HG03520 (cell line): ENCODE measurements around the gene SPDYE1.

ENCODE experiments used
- ATAC-seq: cut with Tn5 transposase; IDR thresholded peaks from one replicate; pipeline ENCODE4 v1.9.1; 2021; ENCODE audit warnings: mild to moderate bottlenecking, moderate library complexity; ENCODE audit not compliant: unreplicated experiment

Gene SPDYE1

GRCh38 chr7:44042221-44042620 lies 44.5 kb downstream of the SPDYE1 start:
- ATAC-seq, result no peak

DNA sequence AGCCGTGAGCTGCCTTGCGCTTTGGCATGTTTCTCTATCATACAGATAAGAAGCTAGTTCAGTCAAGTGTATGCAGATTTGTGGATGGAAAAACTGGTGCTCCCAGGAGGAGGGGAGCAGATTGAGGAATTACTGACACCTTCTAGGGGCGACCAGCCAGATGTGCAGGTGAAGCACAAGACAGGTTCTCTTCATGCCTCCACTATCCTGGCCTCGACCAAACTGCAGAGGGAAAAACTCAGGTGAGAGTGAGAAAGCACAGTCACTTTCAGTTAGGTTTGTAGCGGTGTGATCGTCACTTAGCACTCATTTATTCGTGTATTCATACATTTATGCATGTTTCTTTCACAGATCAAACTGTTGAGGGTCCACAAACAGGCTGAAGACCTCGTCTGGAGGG lies 46.2 kb downstream of the SPDYE1 start:
- no peak for ATAC-seq

DNA sequence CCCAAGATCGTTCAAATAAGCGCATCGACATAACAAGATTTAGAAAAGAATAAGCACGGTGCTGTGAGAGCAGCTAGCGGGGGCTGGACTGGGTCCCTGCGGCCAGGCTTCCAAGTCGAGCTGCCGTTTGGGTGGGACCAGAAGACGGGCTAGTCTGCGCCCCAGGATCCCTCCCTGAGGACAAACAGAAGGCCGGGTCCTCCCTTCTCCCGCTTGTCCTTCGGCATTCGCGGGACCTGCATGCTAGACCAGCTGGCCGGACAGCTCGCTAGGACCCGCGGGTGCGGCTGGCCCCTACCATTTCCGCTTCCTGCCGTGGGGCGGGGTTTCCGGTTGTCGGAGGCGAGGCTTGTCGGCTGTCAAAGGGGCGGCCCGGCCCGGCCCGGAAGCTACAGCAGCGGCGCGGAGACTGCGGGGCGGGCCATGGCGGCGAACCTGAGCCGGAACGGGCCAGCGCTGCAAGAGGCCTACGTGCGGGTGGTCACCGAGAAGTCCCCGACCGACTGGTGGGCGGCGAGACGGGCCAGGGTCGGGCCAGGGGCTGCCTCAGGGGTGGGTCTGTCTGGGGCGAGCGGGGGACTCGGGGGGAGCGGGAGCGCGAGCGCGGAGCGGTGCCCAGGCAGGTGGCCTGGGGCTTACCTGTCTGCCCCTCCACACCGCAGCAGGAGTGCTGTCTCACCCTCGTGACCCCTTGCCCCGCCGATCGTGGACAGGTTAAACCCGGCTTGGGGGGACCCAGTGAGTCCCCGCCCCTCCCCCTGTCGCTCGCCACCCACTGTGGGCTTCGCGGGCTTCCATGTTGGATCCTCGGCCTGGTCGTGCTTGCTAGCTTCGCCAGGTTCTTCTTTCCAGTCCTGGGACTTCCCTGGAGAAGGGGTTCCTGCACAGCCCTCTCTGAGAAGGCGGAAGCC lies 46.9 kb downstream of the SPDYE1 start, which contains the start of gene DBNL:
Gene DBNL (plus strand): TSS at position 388 of the 911 bp plus-strand sequence. CDS start 36 bp downstream, at position 424.
- peak; percentile 77 for ATAC-seq

GRCh38 chr7:44045226-44046014 lies 47.7 kb downstream of the SPDYE1 start:
- peak; percentile 7 for ATAC-seq

DNA sequence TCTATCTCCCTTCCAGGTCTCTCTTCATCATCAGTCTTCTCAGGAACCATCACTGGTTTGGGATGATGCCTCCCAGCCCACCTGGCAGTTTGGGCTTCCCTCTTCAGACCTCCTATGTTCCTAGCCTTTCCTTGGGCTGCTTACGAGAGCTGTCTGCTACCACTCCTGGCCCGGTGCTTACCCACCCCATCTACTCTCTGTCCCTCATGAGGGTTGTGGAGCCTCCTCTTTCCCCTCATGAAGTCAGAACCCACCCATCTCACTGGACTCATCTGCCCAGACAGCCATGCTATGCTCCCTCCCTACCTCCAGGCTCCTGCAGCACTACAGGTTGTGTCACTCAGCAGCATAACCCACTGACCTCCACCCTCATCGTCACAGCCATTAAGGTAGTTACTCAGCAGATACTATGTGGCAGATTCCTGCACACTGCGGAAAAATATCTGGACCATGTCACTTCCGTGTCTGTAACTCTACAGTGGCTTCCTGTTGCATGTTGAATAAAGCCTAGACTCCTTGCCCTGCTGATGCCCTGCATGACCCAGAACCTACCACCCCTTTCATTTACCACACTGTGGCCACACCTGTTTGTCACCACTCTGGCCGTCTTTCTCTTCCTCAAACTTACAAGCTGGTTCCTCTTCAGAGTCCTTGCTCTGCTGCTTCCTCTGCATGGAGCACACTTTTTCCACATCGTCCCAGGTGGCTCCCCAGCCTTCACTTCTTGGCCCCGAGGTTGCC lies 48.8 kb downstream of the SPDYE1 start:
- no peak for ATAC-seq

DNA sequence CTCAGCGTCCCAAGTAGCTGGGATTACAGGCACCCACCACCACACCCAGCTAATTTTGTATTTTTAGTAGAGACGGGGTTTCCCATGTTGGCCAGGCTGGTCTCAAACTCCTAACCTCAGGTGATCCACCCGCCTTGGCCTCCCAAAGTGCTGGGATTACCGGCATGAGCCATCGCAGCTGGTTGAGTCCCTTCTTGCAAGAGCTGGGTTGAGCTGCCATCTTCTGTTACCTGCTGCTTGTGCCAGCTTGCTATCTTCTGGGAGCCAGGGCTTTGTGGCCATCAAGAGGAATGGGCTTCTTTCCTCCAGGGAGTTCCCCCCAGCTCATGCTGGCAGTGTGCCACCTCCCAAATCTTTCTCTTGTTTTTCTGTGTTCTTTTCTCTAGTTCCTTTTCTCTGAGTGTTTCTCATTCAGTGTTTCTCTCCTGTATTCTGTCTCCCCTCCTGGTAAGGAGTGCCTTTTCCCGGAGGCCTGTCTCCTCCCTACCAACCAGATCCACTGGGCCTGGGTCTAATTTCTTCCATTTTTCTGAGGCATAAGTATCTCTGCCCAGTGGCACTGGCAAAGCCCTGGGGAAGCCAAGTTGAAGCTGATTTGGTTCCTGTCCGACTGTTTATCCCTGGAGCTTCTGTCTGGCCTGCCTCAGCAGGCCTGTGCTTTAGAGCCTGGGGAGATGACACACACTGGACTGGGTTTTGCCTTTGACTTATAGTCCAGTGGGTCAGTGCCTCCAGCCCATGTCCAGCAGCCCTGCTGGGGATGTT lies 50.5 kb downstream of the SPDYE1 start:
- ATAC-seq, result no peak

GRCh38 chr7:44050121-44050914 lies 52.6 kb downstream of the SPDYE1 start:
- ATAC-seq, result no peak

- no peak for ATAC-seq
Observed at GRCh38 chr7:44050915-44051560, 53.3 kb downstream of the SPDYE1 start.

DNA sequence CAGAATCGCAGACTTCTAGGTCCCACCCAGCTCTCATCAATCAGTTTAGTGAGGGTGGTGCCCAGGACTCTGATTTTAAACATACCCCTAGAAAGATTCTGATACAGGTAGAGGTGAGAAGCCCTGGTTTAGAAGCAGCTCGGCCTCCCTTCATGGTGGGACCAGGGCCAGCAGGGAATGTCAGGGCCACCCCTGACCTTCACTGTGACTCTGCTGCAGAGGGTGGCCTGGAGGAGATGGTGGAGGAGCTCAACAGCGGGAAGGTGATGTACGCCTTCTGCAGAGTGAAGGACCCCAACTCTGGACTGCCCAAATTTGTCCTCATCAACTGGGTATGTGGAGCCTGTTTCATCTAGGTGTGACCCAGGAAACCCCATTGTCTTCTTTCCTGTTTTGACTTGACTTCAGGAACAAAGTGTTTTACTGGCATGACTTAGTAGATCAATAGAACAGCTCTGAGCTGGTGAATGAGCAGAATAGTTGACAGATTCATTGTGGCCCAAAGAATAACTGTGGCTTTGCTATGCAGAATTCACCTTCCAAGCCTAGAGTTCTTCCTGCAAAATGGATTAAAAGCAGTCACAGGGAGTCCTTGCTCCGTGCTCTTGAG lies 54.0 kb downstream of the SPDYE1 start:
- ATAC-seq, result no peak

GRCh38 chr7:44052771-44053365 lies 55.2 kb downstream of the SPDYE1 start:
- ATAC-seq, result no peak

GRCh38 chr7:44056681-44057080 lies 59.0 kb downstream of the SPDYE1 start:
- ATAC-seq, result no peak

DNA sequence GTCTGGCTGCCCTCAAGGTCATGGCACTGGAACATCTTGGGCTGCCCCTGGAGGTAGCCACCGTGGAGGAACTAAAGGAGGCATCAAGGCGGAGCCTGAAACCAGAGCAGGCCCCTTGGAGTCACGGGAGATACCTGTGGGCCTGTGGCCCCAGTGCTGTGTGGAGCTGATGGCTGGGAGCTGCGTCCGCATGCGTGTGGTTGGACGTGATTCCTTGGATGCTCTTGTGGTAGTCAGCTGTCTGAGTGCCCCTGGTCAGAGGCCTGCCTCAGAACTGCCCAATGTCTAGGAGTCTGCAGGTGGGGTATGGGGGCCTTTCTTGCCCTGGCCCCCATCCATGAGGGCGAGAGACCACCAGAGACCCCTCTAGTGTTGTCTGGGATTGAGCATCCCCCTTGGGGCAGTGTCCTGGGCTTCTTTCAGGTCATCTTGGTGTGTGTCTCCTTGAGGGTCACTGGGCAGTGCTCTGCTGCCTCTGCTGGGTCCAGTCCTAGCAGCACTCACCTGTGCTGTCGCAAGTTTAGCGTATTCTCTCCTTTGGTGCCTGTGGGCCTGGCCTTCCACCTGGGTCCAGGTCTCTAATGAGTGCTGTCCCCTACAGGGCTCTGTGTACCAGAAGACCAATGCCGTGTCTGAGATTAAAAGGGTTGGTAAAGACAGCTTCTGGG lies 59.6 kb downstream of the SPDYE1 start:
- ATAC-seq, result no peak

DNA sequence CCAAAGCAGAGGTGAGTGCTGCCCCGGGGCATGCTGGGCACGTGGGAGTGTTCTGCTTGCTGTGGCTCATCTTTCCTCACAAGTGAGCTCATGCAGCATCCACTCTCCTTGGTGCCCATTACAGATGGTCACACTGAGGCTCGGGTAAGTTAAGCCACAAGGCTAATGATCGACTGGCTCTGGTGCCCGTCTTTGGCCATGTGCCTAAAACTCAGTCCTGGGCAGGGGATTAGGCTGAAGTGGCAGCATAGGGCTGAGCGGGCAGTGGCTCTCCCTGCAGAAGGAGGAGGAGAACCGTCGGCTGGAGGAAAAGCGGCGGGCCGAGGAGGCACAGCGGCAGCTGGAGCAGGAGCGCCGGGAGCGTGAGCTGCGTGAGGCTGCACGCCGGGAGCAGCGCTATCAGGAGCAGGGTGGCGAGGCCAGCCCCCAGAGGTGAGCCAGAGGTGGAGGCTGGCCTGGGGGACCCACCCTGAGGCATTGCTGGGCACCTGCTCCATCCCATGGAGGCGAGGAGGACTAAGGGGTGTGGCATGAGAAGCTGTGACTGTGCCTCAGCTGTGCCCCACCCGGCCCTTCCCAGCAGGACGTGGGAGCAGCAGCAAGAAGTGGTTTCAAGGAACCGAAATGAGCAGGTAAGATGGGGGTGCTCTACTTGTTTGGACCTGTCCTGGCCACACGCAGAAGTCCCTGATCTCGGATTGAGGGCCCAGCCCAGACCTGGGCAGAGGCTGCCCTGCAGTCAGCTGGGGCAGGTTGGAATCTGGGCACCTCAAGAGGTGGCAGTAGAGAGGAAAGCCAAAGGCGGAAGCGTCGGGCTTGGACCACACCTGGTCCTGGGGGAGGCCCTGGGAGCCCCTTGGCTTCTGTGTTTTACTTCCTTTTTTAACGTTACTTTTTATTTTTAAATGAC lies 60.4 kb downstream of the SPDYE1 start:
- no peak for ATAC-seq

- ATAC-seq, result no peak
Observed at GRCh38 chr7:44058759-44059218, 61.1 kb downstream of the SPDYE1 start.

DNA sequence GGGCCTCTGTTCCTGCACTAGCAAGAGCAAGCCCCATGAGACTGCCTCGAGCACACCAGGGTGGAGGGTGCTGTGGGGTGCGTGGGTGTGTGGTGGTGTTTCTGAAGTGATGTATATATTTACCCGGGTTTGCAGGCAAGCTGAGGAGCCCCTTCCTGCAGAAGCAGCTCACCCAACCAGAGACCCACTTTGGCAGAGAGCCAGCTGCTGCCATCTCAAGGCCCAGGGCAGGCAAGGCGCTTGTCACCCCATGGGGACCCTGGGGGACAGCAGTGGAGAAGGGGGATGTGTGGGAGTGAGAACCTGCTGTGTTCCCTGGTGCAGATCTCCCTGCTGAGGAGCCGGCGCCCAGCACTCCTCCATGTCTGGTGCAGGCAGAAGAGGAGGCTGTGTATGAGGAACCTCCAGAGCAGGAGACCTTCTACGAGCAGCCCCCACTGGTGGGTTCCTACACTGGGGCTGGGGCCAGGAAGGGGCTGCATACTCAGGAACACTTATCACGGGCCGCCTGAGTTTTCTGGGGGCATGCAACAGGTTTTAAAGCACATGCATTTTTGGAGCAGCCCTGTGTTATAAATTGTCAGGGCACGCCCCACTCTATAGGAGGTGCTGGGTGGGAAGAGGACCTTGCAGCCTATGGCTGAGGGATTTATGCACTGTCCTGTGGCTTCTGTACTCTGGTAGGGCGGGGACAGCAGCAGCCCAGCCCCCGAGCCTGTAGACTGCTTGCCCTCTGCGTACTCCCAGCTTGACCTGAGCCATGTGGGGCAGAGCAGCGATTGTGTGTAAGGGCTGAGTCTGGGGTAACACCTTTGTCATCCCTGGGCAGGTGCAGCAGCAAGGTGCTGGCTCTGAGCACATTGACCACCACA lies 61.8 kb downstream of the SPDYE1 start:
- ATAC-seq, result peak; percentile 69
